HepG2 (cell line): Measurements from ENCODE around the gene HOXA1. TPM values are rescaled to one million over a fixed set of nuclear protein-coding genes. Genes with fewer than 3 reads are reported as not detected.

Experiments
- AGO2 ChIP-seq: fragments of 200-400 bp; formaldehyde crosslinking; optimal IDR thresholded peaks from 2 replicates; pipeline ENCODE3; 2017; ENCODE audit warnings: mild to moderate bottlenecking, low read depth, low read length, moderate library complexity
- CBX1 ChIP-seq: IDR thresholded peaks from one replicate; pipeline ENCODE4 v1.6.1; 2016; ENCODE audit warnings: antibody characterized with exemption, low read depth
- CCDC6 ChIP-seq: sonication (generic); formaldehyde crosslinking; IDR thresholded peaks from 2 replicates; pipeline ENCODE4 v1.8.1; 2022; ENCODE audit warnings: mild to moderate bottlenecking, missing genetic modification reagents, moderate library complexity
- CTCF ChIP-seq: sonication (generic); formaldehyde crosslinking; IDR thresholded peaks from 2 replicates; pipeline ENCODE4 v1.5.0; 2020; ENCODE audit warnings: mild to moderate bottlenecking, missing genetic modification reagents, moderate library complexity
- HNRNPUL1 ChIP-seq: fragments of 200-400 bp; formaldehyde crosslinking; IDR thresholded peaks from 2 replicates; pipeline ENCODE4 v1.6.1; 2017; ENCODE audit warnings: low read depth, mild to moderate bottlenecking, low read length, moderate library complexity
- KMT2A ChIP-seq: sonication (generic); formaldehyde crosslinking; IDR thresholded peaks from 2 replicates; pipeline ENCODE4 v1.4.0; 2020; ENCODE audit warnings: missing genetic modification reagents
- MED8 ChIP-seq: sonication (generic); formaldehyde crosslinking; IDR thresholded peaks from 2 replicates; pipeline ENCODE4 v1.8.1; 2023; ENCODE audit warnings: mild to moderate bottlenecking, missing genetic modification reagents; ENCODE audit not compliant: insufficient replicate concordance
- NFYC ChIP-seq: IDR thresholded peaks from 2 replicates; pipeline ENCODE4 v1.6.1; 2016; ENCODE audit warnings: missing genetic modification reagents, missing compliant biosample characterization
- PPARG ChIP-seq: conservative IDR thresholded peaks from 2 replicates; pipeline ENCODE4 v1.6.1; 2016; ENCODE audit warnings: missing biosample characterization, missing genetic modification reagents
- REPIN1 ChIP-seq: sonication (generic); formaldehyde crosslinking; IDR thresholded peaks from 2 replicates; pipeline ENCODE4 v1.8.0; 2022; ENCODE audit warnings: missing genetic modification reagents, low read depth, mild to moderate bottlenecking, borderline replicate concordance
- SCMH1 ChIP-seq: sonication (generic); formaldehyde crosslinking; IDR thresholded peaks from 2 replicates; pipeline ENCODE4 v1.9.0; 2021; ENCODE audit warnings: missing genetic modification reagents, mild to moderate bottlenecking, borderline replicate concordance
- SP5 ChIP-seq: IDR thresholded peaks from 2 replicates; pipeline ENCODE4 v1.6.1; 2016; ENCODE audit warnings: low read depth, borderline replicate concordance
- TCF7 ChIP-seq: sonication (generic); IDR thresholded peaks from 2 replicates; pipeline ENCODE4 v1.6.1; 2016; ENCODE audit warnings: antibody characterized with exemption, low read depth
- THRA ChIP-seq: sonication (generic); formaldehyde crosslinking; IDR thresholded peaks from 2 replicates; pipeline ENCODE4 v1.4.0; 2020; ENCODE audit warnings: missing genetic modification reagents, borderline replicate concordance
- ZBTB39 ChIP-seq: sonication (generic); formaldehyde crosslinking; IDR thresholded peaks from 2 replicates; pipeline ENCODE4 v1.5.0; 2020; ENCODE audit warnings: missing genetic modification reagents
- ZKSCAN1 ChIP-seq: fragments of 150-350 bp; IDR thresholded peaks from 2 replicates; pipeline ENCODE4 v1.6.1; 2014; ENCODE audit warnings: low read length
- ZMYM4 ChIP-seq: sonication (generic); formaldehyde crosslinking; IDR thresholded peaks from 2 replicates; pipeline ENCODE4 v1.8.1; 2023; ENCODE audit warnings: mild to moderate bottlenecking, missing genetic modification reagents
- ZNF138 ChIP-seq: sonication (generic); formaldehyde crosslinking; IDR thresholded peaks from 2 replicates; pipeline ENCODE4 v1.5.0; 2020; ENCODE audit warnings: mild to moderate bottlenecking, low read depth, missing genetic modification reagents
- ZNF331 ChIP-seq: sonication (generic); formaldehyde crosslinking; IDR thresholded peaks from 2 replicates; pipeline ENCODE4 v1.4.0; 2020; ENCODE audit warnings: missing genetic modification reagents
- ZNF34 ChIP-seq: sonication (generic); formaldehyde crosslinking; IDR thresholded peaks from 2 replicates; pipeline ENCODE4 v1.4.0; 2020; ENCODE audit warnings: mild to moderate bottlenecking, missing genetic modification reagents, borderline replicate concordance
- polyA plus RNA-seq, 8 experiments: library from polyadenylated mRNA; depleted of rRNA in 3 of 8; stranded (reverse) in 7 of 8; unstranded in 1 of 8; fragments of >200 nt; fragmentation: Illumina TruSeq in 4 of 8; extraction: Trizol in 4 of 8; gene quantifications; 2 replicates each; pipeline versions ENCODE4 v1.2.1 to v1.2.3, GENCODE V29; 2011 to 2016; ENCODE audit warnings: low read depth in 4 of 8, missing spikeins in 1 of 8, mixed read lengths in 1 of 8; ENCODE audit not compliant: insufficient read depth in 1 of 8
- total RNA-seq, 5 experiments: library from RNA; depleted of rRNA; stranded (reverse); fragments of >200 nt; fragmentation: Illumina TruSeq; extraction: Trizol; gene quantifications; 2 replicates each; pipeline ENCODE4 v1.2.3, GENCODE V29; 2016; ENCODE audit warnings: low read depth in 1 of 5
- TF ChIP-seq, protein P1 (sequence below): sonication (generic); formaldehyde crosslinking; IDR thresholded peaks from 2 replicates; pipeline ENCODE4 v1.5.1; 2020; ENCODE audit warnings: mild to moderate bottlenecking, moderate library complexity, missing genetic modification reagents

HOXA1 gene
- total and polyA plus RNA-seq, 2 of the 13 experiments (the other 11 are each of a cell fraction or from before 2014, with no cell fraction given) = 0.18 to 0.20 TPM

GRCh38 chr7:27122077-27122910 is 26.5 kb upstream of the HOXA1 start (continued):
- TF ChIP-seq SP5 (CRISPR knock-in tag) (peak; percentile 61; the same call in 1 of the 2 replicates), TCF7 (peak; percentile 92), ZKSCAN1 (0 out of 2 replicates have a peak, but pooled peaks have one; percentile 27), REPIN1 (peak; percentile 67; the same call in 1 of the 2 replicates), ZMYM4 (CRISPR knock-in tag) (peak; percentile 13; the same call in 1 of the 2 replicates), CCDC6 (peak; percentile 69; the same call in 1 of the 2 replicates), HNRNPUL1 (peak; percentile 72), ZNF138 (no peak), ZNF34 (CRISPR knock-in tag) (peak; percentile 53; the same call in 1 of the 2 replicates), NFYC (CRISPR knock-in tag) (no peak), THRA (CRISPR knock-in tag) (0 out of 2 replicates have a peak, but pooled peaks have one; percentile 36), CTCF (CRISPR knock-in tag) (no peak), AGO2 (peak; percentile 83), PPARG (CRISPR knock-in tag) (peak; percentile 43; the same call in 1 of the 2 replicates), SCMH1 (CRISPR knock-in tag) (no peak), MED8 (CRISPR knock-in tag) (peak; percentile 87), CBX1 (peak; percentile 54), KMT2A (CRISPR knock-in tag) (peak; percentile 51; the same call in 1 of the 2 replicates), ZBTB39 (no peak), ZNF331 (CRISPR knock-in tag) (peak; percentile 66)
- TF ChIP-seq, protein P1, sequence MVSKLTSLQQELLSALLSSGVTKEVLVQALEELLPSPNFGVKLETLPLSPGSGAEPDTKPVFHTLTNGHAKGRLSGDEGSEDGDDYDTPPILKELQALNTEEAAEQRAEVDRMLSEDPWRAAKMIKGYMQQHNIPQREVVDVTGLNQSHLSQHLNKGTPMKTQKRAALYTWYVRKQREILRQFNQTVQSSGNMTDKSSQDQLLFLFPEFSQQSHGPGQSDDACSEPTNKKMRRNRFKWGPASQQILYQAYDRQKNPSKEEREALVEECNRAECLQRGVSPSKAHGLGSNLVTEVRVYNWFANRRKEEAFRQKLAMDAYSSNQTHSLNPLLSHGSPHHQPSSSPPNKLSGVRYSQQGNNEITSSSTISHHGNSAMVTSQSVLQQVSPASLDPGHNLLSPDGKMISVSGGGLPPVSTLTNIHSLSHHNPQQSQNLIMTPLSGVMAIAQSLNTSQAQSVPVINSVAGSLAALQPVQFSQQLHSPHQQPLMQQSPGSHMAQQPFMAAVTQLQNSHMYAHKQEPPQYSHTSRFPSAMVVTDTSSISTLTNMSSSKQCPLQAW = peak; percentile 96
